Hepatocyte (in vitro differentiated cells): Measurements from ENCODE around the gene BABAM1.

Experiments used
- EZH2 ChIP-seq: fragments of 200-600 bp; sonication (generic); IDR thresholded peaks from 2 replicates; pipeline ENCODE4 v1.6.1; 2016; ENCODE audit warnings: antibody characterized with exemption, mild to moderate bottlenecking, borderline replicate concordance
- EZH2phosphoT487 ChIP-seq: fragments of 200-600 bp; sonication (generic); IDR thresholded peaks from one replicate; pipeline ENCODE4 v1.6.1; 2018; ENCODE audit warnings: antibody characterized with exemption, mild to moderate bottlenecking, low read depth, moderate library complexity; ENCODE audit not compliant: unreplicated experiment, severe bottlenecking
- TF ChIP-seq, protein P1 (sequence below): fragments of 200-600 bp; sonication (generic); IDR thresholded peaks from 2 replicates; pipeline ENCODE4 v1.5.1; 2016; ENCODE audit warnings: antibody characterized with exemption, mild to moderate bottlenecking; ENCODE audit not compliant: poor library complexity

DNA sequence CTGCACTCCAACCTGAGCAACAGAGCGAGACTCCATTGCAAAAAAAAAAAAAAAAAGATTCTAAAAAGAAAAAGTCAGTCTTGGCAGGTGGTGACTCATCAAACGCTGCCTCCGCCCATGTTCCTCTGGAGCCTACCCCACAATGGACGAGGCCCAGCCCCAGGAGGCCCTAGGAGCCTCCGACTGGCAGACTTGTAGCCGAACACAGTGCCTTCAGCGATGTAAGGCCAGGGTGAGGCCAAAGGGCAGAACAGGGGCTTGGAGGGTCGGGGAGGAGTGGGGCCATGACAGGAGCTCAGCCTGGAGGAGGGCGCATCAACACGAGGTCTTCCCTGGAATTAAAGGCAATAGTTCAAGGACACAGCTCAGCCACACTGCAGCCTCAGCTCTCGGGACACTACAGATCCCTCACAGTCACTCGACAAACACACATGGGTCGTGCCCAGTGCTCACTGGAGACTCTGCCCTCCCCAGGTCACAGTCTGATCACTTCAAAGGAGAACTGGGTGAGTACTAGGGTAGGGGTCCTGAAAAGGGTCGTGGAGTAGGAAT lies 47.0 kb upstream of the BABAM1 start:
- TF ChIP-seq, protein P1, sequence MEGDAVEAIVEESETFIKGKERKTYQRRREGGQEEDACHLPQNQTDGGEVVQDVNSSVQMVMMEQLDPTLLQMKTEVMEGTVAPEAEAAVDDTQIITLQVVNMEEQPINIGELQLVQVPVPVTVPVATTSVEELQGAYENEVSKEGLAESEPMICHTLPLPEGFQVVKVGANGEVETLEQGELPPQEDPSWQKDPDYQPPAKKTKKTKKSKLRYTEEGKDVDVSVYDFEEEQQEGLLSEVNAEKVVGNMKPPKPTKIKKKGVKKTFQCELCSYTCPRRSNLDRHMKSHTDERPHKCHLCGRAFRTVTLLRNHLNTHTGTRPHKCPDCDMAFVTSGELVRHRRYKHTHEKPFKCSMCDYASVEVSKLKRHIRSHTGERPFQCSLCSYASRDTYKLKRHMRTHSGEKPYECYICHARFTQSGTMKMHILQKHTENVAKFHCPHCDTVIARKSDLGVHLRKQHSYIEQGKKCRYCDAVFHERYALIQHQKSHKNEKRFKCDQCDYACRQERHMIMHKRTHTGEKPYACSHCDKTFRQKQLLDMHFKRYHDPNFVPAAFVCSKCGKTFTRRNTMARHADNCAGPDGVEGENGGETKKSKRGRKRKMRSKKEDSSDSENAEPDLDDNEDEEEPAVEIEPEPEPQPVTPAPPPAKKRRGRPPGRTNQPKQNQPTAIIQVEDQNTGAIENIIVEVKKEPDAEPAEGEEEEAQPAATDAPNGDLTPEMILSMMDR = no peak
- TF ChIP-seq EZH2 (no peak), EZH2phosphoT487 (no peak)
